HG03135 (cell line): ENCODE data around the gene SLF2.

Experiments used
- ATAC-seq: cut with Tn5 transposase; IDR thresholded peaks from one replicate; pipeline ENCODE4 v1.9.1; 2021; ENCODE audit warnings: mild to moderate bottlenecking, moderate library complexity; ENCODE audit not compliant: unreplicated experiment

Gene SLF2

GRCh38 chr10:101014230-101014884 lies 101.6 kb downstream of the SLF2 start:
- no peak for ATAC-seq
